ENCODE data around the gene BCAR3.
"Not testable (repeated sequence)": the region's sequence is repeated elsewhere in the genome, so short reads cannot be mapped to it uniquely, and the experiment has no call there.

The BCAR3 gene

GRCh38 chr1:93667642-93668041, 14.0 kb downstream of the BCAR3 start:
- no peak for FAIRE-seq

- FAIRE-seq: no peak
These were observed 14.8 kb downstream of the BCAR3 start for GRCh38 chr1:93666613-93667384.

- no peak for FAIRE-seq
These were observed 16.6 kb downstream of the BCAR3 start for GRCh38 chr1:93665015-93665414.

GRCh38 chr1:93663208-93663614, 18.4 kb downstream of the BCAR3 start:
- FAIRE-seq: no peak

- no peak for FAIRE-seq
These were observed 19.0 kb downstream of the BCAR3 start for GRCh38 chr1:93662481-93663207.

GRCh38 chr1:93661829-93662474, 19.7 kb downstream of the BCAR3 start:
- no peak for FAIRE-seq

GRCh38 chr1:93661341-93661740, 20.3 kb downstream of the BCAR3 start:
- not testable (repeated sequence) for FAIRE-seq

- FAIRE-seq: no peak
These were observed 21.7 kb downstream of the BCAR3 start for GRCh38 chr1:93659822-93660503.

- no peak for FAIRE-seq
These were observed 23.4 kb downstream of the BCAR3 start for GRCh38 chr1:93658188-93658587.

GRCh38 chr1:93656491-93656890, 25.1 kb downstream of the BCAR3 start:
- FAIRE-seq: no peak

- FAIRE-seq: no peak
These were observed 28.0 kb downstream of the BCAR3 start for GRCh38 chr1:93653656-93654055.

GRCh38 chr1:93652323-93652949, 29.2 kb downstream of the BCAR3 start:
- no peak for FAIRE-seq

- FAIRE-seq: no peak
These were observed 29.9 kb downstream of the BCAR3 start for GRCh38 chr1:93651695-93652094.

- FAIRE-seq: not testable (repeated sequence)
These were observed 31.5 kb downstream of the BCAR3 start for GRCh38 chr1:93650159-93650558.

- no peak for FAIRE-seq
These were observed 32.4 kb downstream of the BCAR3 start for GRCh38 chr1:93649231-93649630.

- FAIRE-seq: no peak
These were observed 33.0 kb downstream of the BCAR3 start for GRCh38 chr1:93648656-93649055.

- no peak for FAIRE-seq
These were observed 40.1 kb downstream of the BCAR3 start for GRCh38 chr1:93641527-93641926.

- FAIRE-seq: no peak
These were observed 40.8 kb downstream of the BCAR3 start for GRCh38 chr1:93640656-93641440.

GRCh38 chr1:93638981-93639380, 42.7 kb downstream of the BCAR3 start:
- no peak for FAIRE-seq

GRCh38 chr1:93638307-93638847, 43.3 kb downstream of the BCAR3 start:
- FAIRE-seq: no peak

- FAIRE-seq: no peak
These were observed 44.9 kb downstream of the BCAR3 start for GRCh38 chr1:93636712-93637111.

Data from colon (tissue), 2 donors.